ENCODE results near the gene RAVER2.

The RAVER2 gene

DNA sequence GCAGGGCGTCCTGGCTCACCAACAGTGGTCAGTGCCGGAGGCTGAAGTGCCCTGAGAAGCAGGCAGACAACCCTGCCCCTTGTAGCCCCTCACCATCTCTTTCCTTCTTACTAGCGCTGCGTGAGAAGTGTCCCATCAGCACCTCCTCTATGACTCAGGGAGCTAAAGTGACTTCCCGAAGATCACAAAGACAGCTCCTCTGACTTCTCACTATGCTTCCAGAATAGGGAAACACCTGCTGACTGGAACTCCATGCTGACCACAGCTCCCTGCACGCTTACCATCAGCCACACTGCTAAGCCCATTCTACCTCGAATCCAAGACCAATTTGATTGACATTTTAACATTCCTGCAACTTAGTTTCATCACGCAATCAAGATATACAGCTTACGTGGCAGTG, 128.7 kb downstream of the RAVER2 start:
- no peak for DNase-seq (ENCODE audit: low read depth in 1 of 2, low spot score in 1 of 2)

DNA sequence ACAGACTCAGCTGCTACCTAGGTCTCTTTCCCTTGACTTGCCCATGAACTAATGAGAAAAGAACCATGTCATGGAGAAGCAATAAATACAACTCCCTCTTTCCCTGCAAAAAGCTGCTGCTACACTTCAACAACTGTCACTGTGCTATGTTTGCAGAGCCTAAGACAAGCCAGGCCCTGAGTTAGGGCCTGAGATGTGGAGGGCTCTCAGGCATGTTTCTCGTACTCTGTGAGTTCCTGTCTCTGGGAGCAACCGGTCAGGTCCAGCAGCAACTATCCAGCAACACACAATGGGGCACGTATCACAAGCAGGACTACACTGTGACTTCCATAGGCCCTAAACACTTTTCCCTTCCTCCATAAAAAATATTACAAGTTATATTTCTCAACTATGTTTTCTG, 129.8 kb downstream of the RAVER2 start:
- no peak for DNase-seq (ENCODE audit: low read depth in 1 of 2, low spot score in 1 of 2)

DNA sequence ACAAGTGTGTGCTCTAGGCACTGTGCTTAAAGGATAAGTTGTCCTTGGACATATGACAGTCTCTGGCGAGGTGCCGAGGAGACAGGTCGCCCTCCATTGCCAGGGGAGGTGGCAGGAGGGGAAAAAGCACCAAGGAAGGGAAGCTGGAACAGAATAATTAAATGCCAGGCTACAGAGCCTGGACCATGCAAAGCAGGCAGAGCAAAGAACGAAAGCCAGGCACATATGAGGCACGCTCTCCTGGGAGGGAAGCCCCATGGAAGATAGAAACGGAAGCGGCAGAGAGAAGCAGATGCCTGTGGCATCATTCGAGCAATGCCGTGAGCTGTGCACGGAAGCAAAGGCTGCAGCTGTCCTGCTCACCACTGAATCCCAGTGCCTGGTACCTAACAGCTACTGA, 130.2 kb downstream of the RAVER2 start:
- no peak for DNase-seq (ENCODE audit: low read depth in 1 of 2, low spot score in 1 of 2)

DNA sequence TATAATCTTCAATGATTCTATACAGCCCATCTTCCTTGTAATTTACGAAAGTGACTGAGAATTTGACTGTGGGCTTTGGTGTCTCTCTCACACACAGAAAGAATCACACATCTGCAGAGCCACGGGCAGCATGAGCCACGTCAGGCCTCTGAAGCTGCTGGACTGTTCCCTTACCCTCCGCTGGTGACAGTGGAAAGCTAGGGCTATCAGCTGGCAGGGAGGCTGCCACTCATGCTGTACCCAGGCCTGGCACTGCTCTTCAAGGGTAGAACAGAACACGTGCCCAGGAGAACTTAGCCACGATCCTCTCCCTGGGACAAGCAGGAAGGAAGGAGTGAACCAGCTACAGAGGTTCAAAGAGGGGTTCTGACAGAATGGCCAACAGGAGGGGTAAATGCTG, 130.7 kb downstream of the RAVER2 start:
- no peak for DNase-seq (ENCODE audit: low read depth in 1 of 2, low spot score in 1 of 2)

DNA sequence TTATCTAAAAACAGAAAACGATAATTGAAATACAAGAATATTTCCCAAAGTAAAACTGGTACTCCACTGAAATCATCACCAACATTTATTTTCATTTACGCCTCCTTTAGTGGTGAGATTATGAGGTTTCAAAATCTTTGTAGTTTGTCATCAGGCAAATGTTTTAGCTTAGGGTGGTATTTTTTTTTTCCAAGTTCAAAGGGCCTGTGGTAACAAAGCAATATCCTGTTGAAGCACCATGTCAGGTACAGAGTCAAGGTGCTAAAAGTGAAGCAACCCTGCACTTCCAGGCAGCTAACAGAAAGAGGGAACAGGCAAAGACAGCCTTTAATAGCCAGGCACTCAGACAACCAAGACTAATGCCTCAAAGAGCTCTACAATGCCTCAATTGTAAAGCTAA, 132.3 kb downstream of the RAVER2 start:
- DNase-seq (ENCODE audit: low read depth in 1 of 2, low spot score in 1 of 2): no peak

DNA sequence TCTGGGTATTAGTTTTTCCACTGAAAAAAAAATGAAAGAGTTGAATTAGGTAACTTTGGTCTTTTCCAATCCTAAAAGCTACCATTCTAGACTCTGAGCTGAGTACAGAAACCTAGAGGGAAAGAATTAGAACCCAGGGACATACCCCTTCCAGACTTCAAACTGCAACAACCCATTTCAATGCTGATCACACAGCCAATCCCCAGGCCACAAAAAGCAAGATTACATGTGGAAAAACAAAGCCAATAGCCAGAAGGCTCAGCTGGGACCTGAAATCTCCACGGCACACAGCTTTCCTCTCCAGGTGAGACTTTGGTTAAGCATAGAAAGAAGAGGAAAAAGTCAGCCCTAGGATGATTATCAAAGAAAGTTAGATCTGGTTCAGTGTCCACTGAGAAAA, 132.7 kb downstream of the RAVER2 start:
- no peak for DNase-seq (ENCODE audit: low read depth in 1 of 2, low spot score in 1 of 2)

DNA sequence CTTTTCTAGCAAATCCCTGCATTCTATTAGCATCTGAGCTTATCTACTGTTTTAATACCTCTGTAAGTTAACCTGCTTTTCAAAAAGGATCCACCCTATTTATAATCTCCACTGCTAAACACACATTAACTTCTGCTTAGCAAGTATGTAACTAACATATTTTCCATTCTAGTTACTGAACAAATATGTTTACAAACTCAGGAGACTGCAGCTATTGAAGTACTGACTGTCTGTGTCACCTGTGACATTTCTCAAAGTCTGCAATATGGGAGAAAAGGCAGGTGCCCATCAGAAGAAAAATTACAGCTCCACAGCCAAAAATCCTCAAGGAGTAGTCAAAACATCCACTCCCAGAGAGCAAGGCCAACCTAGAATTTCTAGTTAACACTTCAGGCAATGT, 133.2 kb downstream of the RAVER2 start:
- no peak for DNase-seq (ENCODE audit: low read depth in 1 of 2, low spot score in 1 of 2)

DNA sequence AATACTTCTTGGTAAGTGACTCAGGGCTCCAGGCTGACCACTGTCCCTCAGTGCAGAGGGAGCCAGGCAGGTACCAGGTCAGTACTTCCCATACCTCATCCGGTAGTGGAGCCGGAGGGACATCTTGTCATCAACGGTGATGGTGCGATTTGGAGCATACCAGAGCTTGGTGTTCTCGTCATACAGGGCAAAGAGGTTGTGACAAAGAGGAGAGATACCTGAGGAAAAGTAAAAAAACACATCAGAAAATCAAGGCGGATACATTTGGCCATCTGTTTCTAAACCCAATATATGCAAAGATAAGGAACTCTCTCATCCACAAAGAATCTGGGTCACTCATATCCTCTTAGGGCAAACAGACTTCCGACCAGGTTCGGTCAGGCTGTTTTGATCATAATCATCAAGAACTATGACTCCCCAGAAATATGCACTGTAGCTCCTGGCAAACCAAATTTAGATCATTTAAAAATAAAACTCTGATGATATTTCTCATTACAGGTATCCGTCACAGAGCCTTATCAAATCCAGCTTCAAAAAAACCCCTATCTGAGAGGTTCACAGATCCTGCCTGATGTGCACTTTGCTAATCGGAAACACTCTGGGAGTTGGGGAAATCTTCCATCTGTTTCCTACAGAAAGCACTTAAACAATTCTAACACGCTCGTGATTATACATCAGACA, 134.2 kb downstream of the RAVER2 start:
- no peak for DNase-seq (ENCODE audit: low read depth in 1 of 2, low spot score in 1 of 2)

DNA sequence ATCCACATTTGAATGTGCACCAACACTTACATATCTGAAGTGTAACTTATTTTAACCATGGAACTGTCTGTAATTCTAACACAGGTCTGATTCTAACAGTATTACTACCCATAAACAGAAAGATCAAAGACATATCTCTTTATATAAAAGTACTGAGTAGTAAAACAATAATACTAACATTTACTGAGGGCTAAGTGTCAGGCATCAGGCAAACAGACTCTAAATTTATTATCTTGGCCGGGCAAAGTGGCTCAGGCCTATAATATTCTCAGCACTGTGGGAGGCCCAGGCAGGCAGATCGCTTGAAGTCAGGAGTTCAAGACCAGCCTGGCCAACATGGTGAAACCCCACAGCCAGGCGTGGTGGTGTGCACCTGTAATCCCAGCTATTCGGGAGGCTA, 135.6 kb downstream of the RAVER2 start:
- no peak for DNase-seq (ENCODE audit: low read depth in 1 of 2, low spot score in 1 of 2)

DNA sequence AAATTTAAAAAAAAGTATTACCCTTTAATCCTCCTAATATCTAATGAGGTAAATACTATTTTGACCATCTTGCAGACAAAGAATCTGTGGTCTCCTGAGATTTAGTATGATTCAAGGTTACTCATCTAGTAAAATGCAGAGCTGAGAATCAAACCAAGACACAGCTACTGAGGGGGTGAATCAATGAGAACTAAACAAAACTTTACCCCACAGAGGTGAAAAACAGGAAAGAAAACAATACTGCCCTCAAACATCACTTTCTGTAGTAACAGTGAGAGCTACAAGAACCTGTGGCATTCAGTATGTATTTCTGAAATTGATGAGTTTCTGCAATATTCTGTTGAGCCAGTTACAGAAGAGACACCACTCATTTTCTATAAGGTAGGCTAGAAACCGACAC, 136.4 kb downstream of the RAVER2 start:
- no peak for DNase-seq (ENCODE audit: low read depth in 1 of 2, low spot score in 1 of 2)
